Esophagus squamous epithelium (tissue), 5 donors: ENCODE measurements around the gene NCOA5. TPM values are rescaled to one million over a fixed set of nuclear protein-coding genes. Genes with fewer than 3 reads are reported as not detected.

Experiments
- DNase-seq: peaks from one replicate; lab custom pipeline; 2025; lab: John Stamatoyannopoulos, UW
- H3K27ac ChIP-seq, 4 donors: fragments of 200-600 bp; sonication (generic); one replicate each; pipeline ENCODE4 v1.5.1; 2016 to 2019; ENCODE audit warnings: mild to moderate bottlenecking in 1 of 4
- H3K27me3 ChIP-seq, 4 donors: fragments of 200-600 bp; sonication (generic); 1 replicate in 3 of 4; 2 replicates in 1 of 4; pipeline versions ENCODE4 v1.5.1 to v1.6.0; 2017 to 2021; ENCODE audit warnings: antibody characterized with exemption in 1 of 4
- H3K36me3 ChIP-seq, 3 donors: fragments of 200-600 bp; sonication (generic); one replicate each; pipeline ENCODE4 v1.5.1; 2016 to 2019
- H3K4me1 ChIP-seq, 3 donors: fragments of 200-600 bp; sonication (generic); one replicate each; pipeline ENCODE4 v1.5.1; 2017 to 2019
- H3K4me3 ChIP-seq, 4 donors: fragments of 200-600 bp; sonication (generic); 1 replicate in 3 of 4; 2 replicates in 1 of 4; pipeline ENCODE4 v1.5.1; 2016 to 2019; ENCODE audit warnings: mild to moderate bottlenecking in 2 of 4, moderate library complexity in 1 of 4
- H3K9me3 ChIP-seq, 3 donors: fragments of 200-600 bp; sonication (generic); one replicate each; pipeline ENCODE4 v1.5.1; 2016 to 2019
- POLR2A ChIP-seq, 4 donors: fragments of 450-650 bp; IDR thresholded peaks; one replicate each; pipeline ENCODE4 v1.6.1; 2017; ENCODE audit warnings: antibody characterized with exemption in 4 of 4, mild to moderate bottlenecking in 4 of 4, moderate library complexity in 3 of 4
- WGBS, 2 donors: methylation state at CpG; one replicate each; pipeline ENCODE4 v1.1.5; 2018; 5-methylcytosine and 5-hydroxymethylcytosine counted together
- intact Hi-C: fragments of 100-400 bp; cut with DNase I; formaldehyde crosslinking; loops from one replicate; pipeline ENCODE4 v1.15.0; 2022
- total RNA-seq, 4 donors: library from RNA; depleted of rRNA; stranded (reverse); fragments of >200 nt; gene quantifications; one replicate each; pipeline ENCODE4 v1.1.0, GENCODE V29; 2016
- TF ChIP-seq, protein P1 (sequence below), 6 experiments: fragments of 450-650 bp in 4 of 6; fragments of 200-600 bp in 2 of 6; sonication (generic) in 2 of 6; IDR thresholded peaks; one replicate each; pipeline ENCODE4 v1.5.1; 2016 to 2019; ENCODE audit warnings: antibody characterized with exemption in 6 of 6, mild to moderate bottlenecking in 4 of 6, moderate library complexity in 4 of 6
- donor health status: DM: yes; HTN: yes; CAD: no.

Gene NCOA5
- total RNA-seq, 4 donors from 2014 or later: 20.7 to 29.8 (median 22.3) TPM

DNA sequence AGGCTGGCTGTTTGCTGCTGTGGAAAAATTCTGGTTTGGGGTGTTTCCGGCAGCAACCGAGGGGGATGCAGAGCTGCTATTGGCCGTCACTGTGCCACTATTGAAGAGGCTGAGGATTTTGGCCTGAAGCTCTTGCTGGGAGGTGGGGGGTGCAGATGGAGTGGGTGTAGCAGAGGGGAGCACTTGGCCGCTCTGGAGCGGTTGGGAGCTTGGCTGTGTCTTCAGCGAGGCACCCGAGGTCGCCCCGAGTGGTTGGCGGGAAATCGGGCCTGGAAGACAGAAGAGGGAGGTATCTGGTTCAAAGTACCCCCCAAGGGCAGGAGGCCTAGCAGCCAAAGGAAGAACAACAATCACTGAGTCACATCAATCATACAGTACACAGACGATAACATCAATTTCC lies 27.1 kb downstream of the NCOA5 start:
- no peaks in the 10 kb centered on the region for H3K9me3 ChIP-seq
- H3K4me1 ChIP-seq: peaks cover 13 to 40% (median 23%) of the 10 kb centered on the region in 3 donors
- no peak overlapping the region for H3K4me3 ChIP-seq
- peaks cover 0 to 17% (median 0%) of the 10 kb centered on the region in 4 donors for H3K27me3 ChIP-seq
- H3K27ac ChIP-seq: no peak overlapping the region
- no peak for DNase-seq
- intact Hi-C loops: no loop called here
- 80 to 86% methylated on average over 10 to 12 of the region's 12 CpGs for WGBS, 2 donors
- H3K36me3 ChIP-seq: peaks cover 47 to 81% (median 50%) of the 10 kb centered on the region in 3 donors
- TF ChIP-seq POLR2A (IDR thresholded peaks at IDR 0.05): no peak
- TF ChIP-seq, protein P1, sequence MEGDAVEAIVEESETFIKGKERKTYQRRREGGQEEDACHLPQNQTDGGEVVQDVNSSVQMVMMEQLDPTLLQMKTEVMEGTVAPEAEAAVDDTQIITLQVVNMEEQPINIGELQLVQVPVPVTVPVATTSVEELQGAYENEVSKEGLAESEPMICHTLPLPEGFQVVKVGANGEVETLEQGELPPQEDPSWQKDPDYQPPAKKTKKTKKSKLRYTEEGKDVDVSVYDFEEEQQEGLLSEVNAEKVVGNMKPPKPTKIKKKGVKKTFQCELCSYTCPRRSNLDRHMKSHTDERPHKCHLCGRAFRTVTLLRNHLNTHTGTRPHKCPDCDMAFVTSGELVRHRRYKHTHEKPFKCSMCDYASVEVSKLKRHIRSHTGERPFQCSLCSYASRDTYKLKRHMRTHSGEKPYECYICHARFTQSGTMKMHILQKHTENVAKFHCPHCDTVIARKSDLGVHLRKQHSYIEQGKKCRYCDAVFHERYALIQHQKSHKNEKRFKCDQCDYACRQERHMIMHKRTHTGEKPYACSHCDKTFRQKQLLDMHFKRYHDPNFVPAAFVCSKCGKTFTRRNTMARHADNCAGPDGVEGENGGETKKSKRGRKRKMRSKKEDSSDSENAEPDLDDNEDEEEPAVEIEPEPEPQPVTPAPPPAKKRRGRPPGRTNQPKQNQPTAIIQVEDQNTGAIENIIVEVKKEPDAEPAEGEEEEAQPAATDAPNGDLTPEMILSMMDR (IDR thresholded peaks at IDR 0.05): no peak

DNA sequence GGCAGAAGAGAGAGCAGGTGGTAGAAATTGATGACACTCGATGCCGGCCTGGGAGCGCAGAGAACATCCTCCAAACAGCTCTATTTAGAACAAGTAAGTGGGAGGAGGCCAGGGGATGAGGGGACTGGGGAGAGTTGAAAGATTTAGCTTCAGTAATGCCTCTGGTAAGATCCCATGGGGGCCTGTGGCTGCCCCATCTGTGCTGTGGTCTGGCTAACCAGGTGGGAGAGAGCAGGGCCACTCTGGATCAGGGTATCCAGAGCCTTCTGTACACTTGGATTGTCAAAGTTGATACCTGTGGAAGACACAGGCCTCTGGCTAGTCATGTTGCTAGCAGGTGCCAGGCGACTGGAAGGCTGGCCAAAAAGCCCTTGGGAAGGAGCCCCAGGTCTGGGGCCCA lies 27.6 kb downstream of the NCOA5 start:
- intact Hi-C loops: no loop called here
- 89 to 93% methylated on average over 4 of the region's 4 CpGs for WGBS, 2 donors
- H3K4me3 ChIP-seq: no peak overlapping the region
- no peaks in the 10 kb centered on the region for H3K9me3 ChIP-seq
- no peak overlapping the region for H3K27ac ChIP-seq
- peaks cover 0 to 22% (median 0%) of the 10 kb centered on the region in 4 donors for H3K27me3 ChIP-seq
- H3K36me3 ChIP-seq: peaks cover 46 to 76% (median 48%) of the 10 kb centered on the region in 3 donors
- peaks cover 17 to 44% (median 25%) of the 10 kb centered on the region in 3 donors for H3K4me1 ChIP-seq
- no peak for DNase-seq
- no peak for TF ChIP-seq POLR2A (IDR thresholded peaks at IDR 0.05)
- TF ChIP-seq, protein P1 (IDR thresholded peaks at IDR 0.05): no peak

- Histone ChIP-seq H3K4me3 (no peak overlapping the region), H3K36me3 (peaks cover 34 to 65% (median 36%) of the 10 kb centered on the region in 3 donors), H3K9me3 (no peaks in the 10 kb centered on the region), H3K4me1 (peaks cover 17 to 44% (median 25%) of the 10 kb centered on the region in 3 donors), H3K27ac (peak overlapping the region in 2 of 4 donors; percentile 11 to 44), H3K27me3 (peaks cover 0 to 33% (median 0%) of the 10 kb centered on the region in 4 donors)
- TF ChIP-seq POLR2A (IDR thresholded peaks at IDR 0.05): no peak
- TF ChIP-seq, protein P1 (IDR thresholded peaks at IDR 0.05): no peak
- intact Hi-C loops: no loop called here
- DNase-seq: no peak
- 79 to 90% methylated on average over 3 to 4 of the region's 4 CpGs for WGBS, 2 donors
Observed at GRCh38 chr20:46060975-46061374, 28.8 kb downstream of the NCOA5 start.

GRCh38 chr20:46060301-46060881 lies 29.4 kb downstream of the NCOA5 start:
- peaks cover 30 to 59% (median 33%) of the 10 kb centered on the region in 3 donors for H3K36me3 ChIP-seq
- TF ChIP-seq, protein P1 (IDR thresholded peaks at IDR 0.05): no peak
- TF ChIP-seq POLR2A (IDR thresholded peaks at IDR 0.05): no peak
- H3K4me3 ChIP-seq: no peak overlapping the region
- H3K4me1 ChIP-seq: peaks cover 17 to 44% (median 25%) of the 10 kb centered on the region in 3 donors
- H3K27me3 ChIP-seq: peaks cover 0 to 34% (median 0%) of the 10 kb centered on the region in 4 donors
- peak overlapping the region in 3 of 4 donors; percentile 11 to 44 (median 25) for H3K27ac ChIP-seq
- H3K9me3 ChIP-seq: no peaks in the 10 kb centered on the region
- intact Hi-C loops: no loop called here
- DNase-seq: no peak
- WGBS, 2 donors: 57 to 76% methylated on average over 2 of the region's 2 CpGs

DNA sequence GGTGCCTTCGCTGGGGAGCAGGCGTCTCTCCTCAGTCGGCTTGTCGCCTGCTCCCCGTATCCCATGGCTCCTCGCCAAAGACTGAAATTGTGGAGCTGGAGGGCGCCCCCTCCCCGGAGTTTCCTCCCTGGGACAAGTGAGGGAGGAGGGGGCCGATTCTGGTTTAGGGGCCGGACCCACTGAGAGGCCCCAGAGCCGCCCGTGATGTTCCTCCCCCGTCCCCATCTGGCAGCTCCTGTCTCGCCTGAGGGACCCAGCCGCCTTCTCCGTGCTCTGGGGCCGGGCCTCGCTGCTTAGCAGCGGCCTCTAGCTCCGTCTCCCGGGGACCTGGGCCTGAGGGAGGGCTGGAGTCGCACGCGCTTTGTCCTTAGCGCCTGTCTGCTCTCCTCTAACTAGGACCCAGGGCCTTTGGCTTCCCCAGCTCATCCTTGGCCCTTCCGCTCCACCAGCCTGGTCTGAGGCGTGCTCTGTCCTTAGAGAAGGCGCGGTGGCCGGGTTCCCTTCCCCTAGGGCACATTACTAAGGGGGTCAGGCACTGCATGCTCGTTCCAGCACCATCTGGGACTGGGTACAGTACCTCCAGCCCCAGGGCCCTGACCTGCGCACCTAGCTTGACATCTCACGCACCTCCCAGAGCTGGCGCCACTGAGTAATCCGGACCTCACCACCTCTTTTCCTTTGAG lies 31.0 kb downstream of the NCOA5 start:
- Histone ChIP-seq H3K36me3 (peaks cover 14 to 42% (median 18%) of the 10 kb centered on the region in 3 donors), H3K4me3 (peak overlapping the region in 3 of 4 donors; percentile 17 to 54 (median 26)), H3K9me3 (no peaks in the 10 kb centered on the region), H3K27me3 (peaks cover 0 to 45% (median 0%) of the 10 kb centered on the region in 4 donors), H3K4me1 (peaks cover 17 to 44% (median 25%) of the 10 kb centered on the region in 3 donors), H3K27ac (no peak overlapping the region)
- no peak for DNase-seq
- intact Hi-C loops: no loop called here
- TF ChIP-seq POLR2A (IDR thresholded peaks at IDR 0.05): no peak
- TF ChIP-seq, protein P1 (IDR thresholded peaks at IDR 0.05): no peak
- 45% methylated on average over 19 of the region's 35 CpGs; no CpG with 5 or more reads in 1 of the 2 donors for WGBS, 2 donors
